Ascending aorta (tissue), 2 donors: Measurements from ENCODE around the gene RPP38. TPM values are rescaled to one million over a fixed set of nuclear protein-coding genes. Genes with fewer than 3 reads are reported as not detected.

Experiments used
- DNase-seq, 2 donors: peaks; one replicate each; pipeline ENCODE4 v3.0.0-alpha.2; 2019; ENCODE audit warnings: low spot score in 2 of 2
- H3K27ac ChIP-seq, 2 donors: fragments of 200-600 bp; sonication (generic); one replicate each; pipeline ENCODE4 v1.5.1; 2016 to 2017; ENCODE audit warnings: mild to moderate bottlenecking in 1 of 2
- H3K27me3 ChIP-seq: fragments of 200-600 bp; sonication (generic); one replicate; pipeline ENCODE4 v1.5.1; 2017
- H3K36me3 ChIP-seq, 2 donors: fragments of 200-600 bp; sonication (generic); one replicate each; pipeline ENCODE4 v1.5.1; 2016
- H3K4me1 ChIP-seq, 2 donors: fragments of 200-600 bp; sonication (generic); one replicate each; pipeline ENCODE4 v1.5.1; 2016 to 2017; ENCODE audit warnings: mild to moderate bottlenecking in 1 of 2
- H3K4me3 ChIP-seq, 2 donors: fragments of 200-600 bp; sonication (generic); one replicate each; pipeline ENCODE4 v1.5.1; 2016 to 2017; ENCODE audit warnings: mild to moderate bottlenecking in 1 of 2
- H3K9me3 ChIP-seq, 2 donors: fragments of 200-600 bp; sonication (generic); one replicate each; pipeline ENCODE4 v1.5.1; 2016
- intact Hi-C: fragments of 100-400 bp; cut with DNase I; formaldehyde crosslinking; loops from one replicate; pipeline ENCODE4 v1.15.1; 2023
- total RNA-seq: library from RNA; depleted of rRNA; stranded (reverse); fragments of >200 nt; gene quantifications from one replicate; pipeline ENCODE4 v1.1.0, GENCODE V29; 2016
- TF ChIP-seq, protein P1 (sequence below), 3 experiments: fragments of 200-600 bp in 2 of 3; fragments of 450-650 bp in 1 of 3; sonication (generic) in 2 of 3; IDR thresholded peaks; one replicate each; pipeline ENCODE4 v1.5.1; 2016 to 2019; ENCODE audit warnings: antibody characterized with exemption in 3 of 3, mild to moderate bottlenecking in 1 of 3, moderate library complexity in 1 of 3

Gene RPP38
- total RNA-seq, 1 donor from 2014 or later = not detected

DNA sequence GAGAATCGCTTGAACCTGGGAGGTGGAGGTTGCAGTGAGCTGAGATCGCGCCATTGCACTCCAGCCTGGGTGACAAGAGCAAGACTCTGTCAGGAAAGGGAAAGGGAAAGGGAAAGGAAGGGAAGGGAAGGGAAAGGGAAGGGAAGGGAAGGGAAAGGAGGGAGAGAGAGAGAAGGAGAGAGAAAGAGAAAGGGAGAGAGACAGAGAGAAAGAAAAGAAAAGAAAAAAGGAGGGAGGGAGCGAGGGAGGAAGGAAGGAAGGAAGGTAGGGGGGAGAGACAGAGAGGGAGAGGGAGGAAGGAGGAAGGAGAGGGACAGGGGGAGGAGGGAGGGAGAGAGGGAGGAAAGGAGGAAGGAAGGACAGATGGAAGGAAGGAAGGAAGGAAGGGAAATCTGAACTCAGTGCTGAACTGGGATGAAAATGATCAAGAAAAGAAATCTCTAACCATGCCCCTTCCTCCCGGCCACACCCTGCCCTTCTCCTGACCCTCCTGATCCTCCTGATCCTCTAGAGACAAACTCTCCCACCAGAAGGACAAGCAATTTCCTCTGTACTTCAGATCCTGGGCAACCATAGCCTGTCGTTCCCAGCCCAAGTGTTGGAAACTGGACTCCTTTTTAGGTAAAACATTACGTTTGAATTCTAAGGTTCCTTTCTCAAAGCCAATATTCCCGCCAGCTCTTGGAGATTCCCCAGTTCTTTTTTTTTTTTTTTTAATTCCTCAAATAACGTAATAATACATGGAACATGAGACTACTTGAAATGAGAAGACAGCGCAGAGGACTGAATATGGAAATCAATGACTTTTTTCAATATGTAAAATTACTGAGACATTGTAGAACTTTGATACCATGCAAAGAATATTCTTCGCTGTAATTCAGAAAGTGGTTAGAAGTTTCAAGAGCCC is 39.2 kb downstream of the RPP38 start:
- H3K4me1 ChIP-seq = no peaks in the 10 kb centered on the region
- H3K9me3 ChIP-seq = no peaks in the 10 kb centered on the region
- no peaks in the 10 kb centered on the region for H3K27me3 ChIP-seq
- H3K27ac ChIP-seq = no peak overlapping the region
- peaks cover 42 to 53% of the 10 kb centered on the region in 2 donors for H3K36me3 ChIP-seq
- H3K4me3 ChIP-seq = no peak overlapping the region
- intact Hi-C loops = no loop called here
- DNase-seq = no peak
- TF ChIP-seq, protein P1, sequence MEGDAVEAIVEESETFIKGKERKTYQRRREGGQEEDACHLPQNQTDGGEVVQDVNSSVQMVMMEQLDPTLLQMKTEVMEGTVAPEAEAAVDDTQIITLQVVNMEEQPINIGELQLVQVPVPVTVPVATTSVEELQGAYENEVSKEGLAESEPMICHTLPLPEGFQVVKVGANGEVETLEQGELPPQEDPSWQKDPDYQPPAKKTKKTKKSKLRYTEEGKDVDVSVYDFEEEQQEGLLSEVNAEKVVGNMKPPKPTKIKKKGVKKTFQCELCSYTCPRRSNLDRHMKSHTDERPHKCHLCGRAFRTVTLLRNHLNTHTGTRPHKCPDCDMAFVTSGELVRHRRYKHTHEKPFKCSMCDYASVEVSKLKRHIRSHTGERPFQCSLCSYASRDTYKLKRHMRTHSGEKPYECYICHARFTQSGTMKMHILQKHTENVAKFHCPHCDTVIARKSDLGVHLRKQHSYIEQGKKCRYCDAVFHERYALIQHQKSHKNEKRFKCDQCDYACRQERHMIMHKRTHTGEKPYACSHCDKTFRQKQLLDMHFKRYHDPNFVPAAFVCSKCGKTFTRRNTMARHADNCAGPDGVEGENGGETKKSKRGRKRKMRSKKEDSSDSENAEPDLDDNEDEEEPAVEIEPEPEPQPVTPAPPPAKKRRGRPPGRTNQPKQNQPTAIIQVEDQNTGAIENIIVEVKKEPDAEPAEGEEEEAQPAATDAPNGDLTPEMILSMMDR (IDR thresholded peaks at IDR 0.05) = no peak

DNA sequence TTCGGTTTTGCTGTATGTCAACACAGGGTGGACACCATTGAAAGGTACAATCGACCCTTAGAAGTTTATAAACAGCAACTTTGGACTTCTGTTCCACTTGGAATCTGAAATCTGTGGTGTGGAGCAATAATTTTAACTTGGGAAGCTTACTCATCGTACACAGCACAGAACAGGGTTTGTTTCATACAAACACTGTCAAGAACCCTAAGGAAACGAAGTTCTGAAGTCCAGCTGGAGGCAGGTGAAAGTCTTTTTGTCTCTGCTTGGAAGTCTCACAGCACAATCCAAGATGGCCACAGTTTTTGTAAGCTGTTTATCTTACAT is 39.8 kb downstream of the RPP38 start:
- Histone ChIP-seq H3K27ac (no peak overlapping the region), H3K4me3 (no peak overlapping the region), H3K4me1 (peaks cover 0 to 6% of the 10 kb centered on the region in 2 donors), H3K27me3 (no peaks in the 10 kb centered on the region), H3K36me3 (peaks cover 41 to 46% of the 10 kb centered on the region in 2 donors), H3K9me3 (no peaks in the 10 kb centered on the region)
- intact Hi-C loops = no loop called here
- no peak for DNase-seq
- TF ChIP-seq, protein P1 (IDR thresholded peaks at IDR 0.05) = no peak

DNA sequence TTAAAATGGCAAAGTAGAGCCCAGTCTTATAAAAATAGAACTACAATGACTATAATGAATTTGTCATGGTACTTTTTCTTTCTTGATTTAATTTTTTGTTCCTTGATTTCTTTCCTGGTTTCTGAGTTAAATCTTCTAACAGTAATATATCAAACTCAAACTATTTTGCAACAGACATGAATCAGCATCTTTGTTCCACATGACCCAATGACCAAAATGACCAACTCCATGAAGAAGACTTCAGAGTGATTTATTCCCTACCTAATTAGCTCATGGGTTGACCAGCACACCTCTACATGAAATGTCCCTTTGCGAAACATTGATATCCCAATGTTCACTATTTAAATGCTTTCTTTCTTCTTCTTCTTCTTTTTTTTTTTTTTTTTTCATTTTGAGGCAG is 40.5 kb downstream of the RPP38 start:
- Histone ChIP-seq H3K9me3 (no peaks in the 10 kb centered on the region), H3K27me3 (no peaks in the 10 kb centered on the region), H3K4me3 (no peak overlapping the region), H3K27ac (no peak overlapping the region), H3K36me3 (peaks cover 34 to 40% of the 10 kb centered on the region in 2 donors), H3K4me1 (peaks cover 0 to 12% of the 10 kb centered on the region in 2 donors)
- TF ChIP-seq, protein P1 (IDR thresholded peaks at IDR 0.05) = no peak
- DNase-seq = no peak
- intact Hi-C loops = no loop called here

DNA sequence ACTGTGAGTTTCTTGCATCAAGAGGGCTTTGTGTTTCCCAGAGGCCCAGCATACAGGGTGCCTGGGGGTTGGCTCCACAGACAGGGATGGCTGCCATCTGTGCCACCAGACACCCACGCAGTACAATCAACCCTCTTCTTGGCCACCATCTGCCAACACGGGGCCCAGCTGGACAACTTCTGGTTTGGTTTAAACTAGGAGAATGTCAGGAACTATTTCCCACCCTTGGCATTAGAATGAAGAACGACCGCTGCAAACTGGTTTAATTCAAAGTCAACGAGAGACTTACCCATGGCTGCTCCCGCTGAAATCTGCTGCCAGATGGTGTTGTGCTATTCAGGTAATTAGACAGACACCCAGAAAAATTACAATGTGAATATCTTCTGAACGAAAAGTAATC is 43.5 kb downstream of the RPP38 start:
- no peak for DNase-seq
- peaks cover 5 to 10% of the 10 kb centered on the region in 2 donors for H3K36me3 ChIP-seq
- TF ChIP-seq, protein P1 (IDR thresholded peaks at IDR 0.05) = no peak

DNA sequence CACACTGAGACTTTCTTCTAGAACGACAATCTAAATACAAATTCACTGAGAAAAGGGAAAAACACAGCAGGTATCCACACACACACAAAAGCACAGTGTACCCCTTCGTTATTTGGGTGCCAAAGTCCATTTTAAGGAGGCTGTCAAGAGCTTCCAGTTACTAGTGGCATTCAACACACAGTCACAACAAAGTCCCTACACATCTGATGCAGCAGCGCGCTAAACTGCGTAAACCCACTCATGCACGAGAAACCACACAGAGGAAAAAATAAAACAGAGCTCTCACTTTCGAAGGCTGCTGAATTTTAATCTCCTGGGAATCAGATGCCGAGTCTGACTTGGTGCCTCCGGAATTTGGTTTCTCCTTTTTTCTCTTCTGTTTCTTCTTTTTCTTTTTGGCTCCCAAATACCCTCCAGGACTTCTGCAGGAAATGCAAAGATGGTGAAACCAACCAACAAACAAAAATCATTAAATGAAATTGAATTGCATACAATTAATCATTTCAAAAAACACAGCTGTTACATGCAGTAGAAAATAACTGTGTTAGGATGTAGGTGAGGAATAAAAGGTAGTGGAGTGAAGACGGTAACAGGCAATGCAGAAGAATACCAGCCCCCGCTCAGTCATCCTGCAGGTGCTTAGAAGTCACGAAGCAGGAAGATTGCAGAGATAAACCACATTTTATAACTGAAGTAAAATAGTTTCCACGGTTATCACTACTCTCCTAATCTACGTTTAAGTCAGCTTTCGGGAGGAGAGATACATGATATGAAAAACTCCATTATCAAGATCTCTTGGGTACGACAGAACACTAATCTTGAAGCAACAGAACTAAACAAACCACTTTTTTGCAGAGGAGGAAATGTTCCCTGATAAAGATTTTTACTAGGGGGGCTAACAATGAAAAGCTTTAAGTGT is 44.2 kb downstream of the RPP38 start:
- intact Hi-C loops = no loop called here
- TF ChIP-seq, protein P1 (IDR thresholded peaks at IDR 0.05) = no peak
- Histone ChIP-seq H3K4me1 (peaks cover 0 to 14% of the 10 kb centered on the region in 2 donors), H3K27ac (no peak overlapping the region), H3K4me3 (no peak overlapping the region), H3K9me3 (no peaks in the 10 kb centered on the region), H3K27me3 (no peaks in the 10 kb centered on the region), H3K36me3 (peaks cover 5 to 10% of the 10 kb centered on the region in 2 donors)
- no peak for DNase-seq

More for the DNA sequence above, 43.5 kb downstream of the RPP38 start:
- H3K9me3 ChIP-seq = no peaks in the 10 kb centered on the region
- no peak overlapping the region for H3K4me3 ChIP-seq
- H3K27ac ChIP-seq = no peak overlapping the region
- peaks cover 0 to 14% of the 10 kb centered on the region in 2 donors for H3K4me1 ChIP-seq
- intact Hi-C loops = no loop called here
- no peaks in the 10 kb centered on the region for H3K27me3 ChIP-seq
